Duodenal mucosa (tissue), 2 donors: ENCODE measurements around the gene MYO15A.

ENCODE experiments used
- H3K27ac ChIP-seq: one replicate; pipeline ENCODE4 v1.7.0; 2013; ENCODE audit warnings: low read depth, low read length
- H3K27me3 ChIP-seq, 2 donors: one replicate each; pipeline ENCODE4 v1.7.0; 2013; ENCODE audit warnings: low read length in 2 of 2, control low read depth in 1 of 2; ENCODE audit not compliant: insufficient read depth in 2 of 2, control insufficient read depth in 1 of 2
- H3K36me3 ChIP-seq, 2 donors: one replicate each; pipeline ENCODE4 v1.7.0; 2013; ENCODE audit warnings: low read length in 2 of 2, control low read depth in 1 of 2; ENCODE audit not compliant: insufficient read depth in 2 of 2, control insufficient read depth in 1 of 2
- H3K4me1 ChIP-seq, 2 donors: one replicate each; pipeline ENCODE4 v1.7.0; 2013; ENCODE audit warnings: low read length in 2 of 2, control low read depth in 1 of 2; ENCODE audit not compliant: insufficient read depth in 2 of 2, control insufficient read depth in 1 of 2
- H3K4me3 ChIP-seq, 2 donors: one replicate each; pipeline ENCODE4 v1.7.0; 2013; ENCODE audit warnings: low read length in 2 of 2, low read depth in 1 of 2
- H3K9ac ChIP-seq, 2 donors: one replicate each; pipeline ENCODE4 v1.7.0; 2013; ENCODE audit warnings: low read length in 2 of 2, low read depth in 1 of 2
- H3K9me3 ChIP-seq, 2 donors: one replicate each; pipeline ENCODE4 v1.7.0; 2013; ENCODE audit warnings: low read length in 2 of 2, control low read depth in 1 of 2; ENCODE audit not compliant: control insufficient read depth in 1 of 2

MYO15A gene

GRCh38 chr17:18111330-18111971, 2.9 kb downstream of the MYO15A start:
- Histone ChIP-seq H3K9me3 (no peaks in the 10 kb centered on the region), H3K4me3 (no peak overlapping the region), H3K27ac (no peak overlapping the region), H3K27me3 (no peaks in the 10 kb centered on the region), H3K9ac (no peak overlapping the region), H3K36me3 (peaks cover 6 to 8% of the 10 kb centered on the region in 2 donors), H3K4me1 (peaks cover 0 to 4% of the 10 kb centered on the region in 2 donors)

DNA sequence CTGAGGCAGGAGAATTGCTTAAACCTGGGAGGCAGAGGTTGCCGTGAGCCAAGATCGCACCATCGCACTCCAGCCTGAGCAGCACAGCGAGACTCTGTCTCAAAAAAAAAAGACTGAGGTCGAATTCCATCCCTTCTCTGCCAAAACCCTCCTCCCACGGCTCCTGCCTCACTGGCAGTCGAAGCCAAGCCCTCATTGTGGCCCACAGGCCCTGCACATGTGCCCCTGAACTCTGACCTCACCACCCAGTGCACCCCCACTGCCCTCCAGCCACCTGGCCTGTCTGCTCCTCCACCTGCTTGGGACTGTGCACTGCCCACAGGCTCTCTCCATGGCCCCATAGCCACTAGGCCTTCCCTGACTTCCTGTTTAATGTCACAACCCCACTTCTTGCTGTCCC, 7.0 kb downstream of the MYO15A start:
- no peak overlapping the region for H3K4me3 ChIP-seq
- H3K9me3 ChIP-seq: no peaks in the 10 kb centered on the region
- H3K9ac ChIP-seq: no peak overlapping the region
- no peak overlapping the region for H3K27ac ChIP-seq
- peaks cover 0 to 4% of the 10 kb centered on the region in 2 donors for H3K4me1 ChIP-seq
- no peaks in the 10 kb centered on the region for H3K36me3 ChIP-seq
- H3K27me3 ChIP-seq: no peaks in the 10 kb centered on the region

DNA sequence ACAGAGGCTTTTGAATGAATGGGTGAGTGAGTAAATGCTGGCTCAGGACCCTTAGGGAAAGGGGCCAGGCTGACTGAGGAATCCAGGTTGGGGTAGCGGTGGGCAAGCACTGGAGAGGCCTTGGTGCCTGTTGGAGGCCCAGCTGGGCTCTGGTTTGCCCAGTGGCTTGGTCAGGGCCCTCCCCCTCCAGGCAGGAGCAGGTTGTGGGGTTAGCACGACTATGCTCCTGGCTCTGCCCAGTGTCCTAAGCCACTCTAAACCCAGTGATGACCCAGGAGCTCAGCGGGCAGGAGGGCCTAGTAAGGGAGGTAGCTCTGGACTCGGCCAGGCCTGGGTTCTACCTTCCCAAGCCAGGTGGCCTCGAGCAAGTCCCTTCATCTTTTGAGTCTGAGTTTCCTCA, 7.5 kb downstream of the MYO15A start:
- no peak overlapping the region for H3K9ac ChIP-seq
- no peaks in the 10 kb centered on the region for H3K36me3 ChIP-seq
- H3K4me3 ChIP-seq: no peak overlapping the region
- peaks cover 0 to 4% of the 10 kb centered on the region in 2 donors for H3K4me1 ChIP-seq
- no peaks in the 10 kb centered on the region for H3K9me3 ChIP-seq
- H3K27ac ChIP-seq: no peak overlapping the region
- no peaks in the 10 kb centered on the region for H3K27me3 ChIP-seq

- no peak overlapping the region for H3K9ac ChIP-seq
- no peak overlapping the region for H3K4me3 ChIP-seq
- H3K27me3 ChIP-seq: no peaks in the 10 kb centered on the region
- no peaks in the 10 kb centered on the region for H3K36me3 ChIP-seq
- H3K4me1 ChIP-seq: peaks cover 0 to 4% of the 10 kb centered on the region in 2 donors
- no peaks in the 10 kb centered on the region for H3K9me3 ChIP-seq
- H3K27ac ChIP-seq: no peak overlapping the region
Measured at GRCh38 chr17:18117533-18117932, 9.0 kb downstream of the MYO15A start.

DNA sequence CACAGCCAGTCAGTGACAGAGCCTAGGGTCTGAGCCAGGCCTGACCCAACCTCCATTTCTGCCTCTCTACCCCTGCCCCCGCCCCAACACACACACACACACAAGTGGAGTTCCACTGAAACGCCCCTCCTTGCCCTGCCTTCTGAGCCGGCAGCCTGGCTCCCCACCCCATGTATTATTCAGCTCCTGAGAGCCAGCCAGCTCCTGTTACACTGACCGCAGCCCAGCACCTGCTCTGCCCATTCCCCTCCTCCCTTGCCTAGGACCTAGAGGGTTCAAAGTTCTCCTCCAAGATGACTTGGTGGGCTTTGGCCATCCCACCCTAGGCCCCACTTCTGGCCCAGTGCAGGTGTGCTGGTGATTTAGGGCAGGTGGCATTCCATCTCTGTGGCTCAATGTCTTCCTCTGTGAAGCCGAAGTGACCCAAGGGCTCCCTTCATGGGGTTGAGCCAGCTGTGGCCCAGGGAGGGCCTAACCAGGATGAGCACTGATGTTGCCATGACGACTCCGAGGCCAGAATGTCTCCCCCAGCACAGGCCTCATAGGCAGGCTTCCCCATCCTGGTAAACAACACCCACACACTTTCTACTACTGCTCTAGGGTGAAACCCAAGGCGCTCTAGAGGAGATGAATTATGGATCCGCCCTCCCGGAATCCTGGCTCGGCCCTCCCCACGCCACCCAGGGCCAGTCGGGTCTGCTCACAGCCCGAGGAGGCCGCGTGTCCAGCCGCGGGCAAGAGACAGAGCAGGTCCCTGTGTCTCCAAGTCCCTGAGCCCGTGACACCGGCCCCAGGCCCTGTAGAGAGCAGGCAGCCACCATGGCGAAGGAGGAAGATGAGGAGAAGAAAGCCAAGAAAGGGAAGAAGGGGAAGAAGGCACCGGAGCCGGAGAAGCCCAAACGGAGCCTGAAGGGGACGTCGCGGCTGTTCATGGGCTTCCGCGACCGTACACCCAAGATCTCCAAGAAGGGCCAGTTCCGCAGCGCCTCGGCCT, 9.7 kb downstream of the MYO15A start:
- Histone ChIP-seq H3K9ac (no peak overlapping the region), H3K4me1 (peaks cover 0 to 4% of the 10 kb centered on the region in 2 donors), H3K27ac (no peak overlapping the region), H3K4me3 (no peak overlapping the region), H3K27me3 (no peaks in the 10 kb centered on the region), H3K36me3 (no peaks in the 10 kb centered on the region), H3K9me3 (no peaks in the 10 kb centered on the region)

- Histone ChIP-seq H3K27me3 (no peaks in the 10 kb centered on the region), H3K4me1 (peaks cover 0 to 4% of the 10 kb centered on the region in 2 donors), H3K4me3 (no peak overlapping the region), H3K27ac (no peak overlapping the region), H3K9ac (no peak overlapping the region), H3K9me3 (no peaks in the 10 kb centered on the region), H3K36me3 (no peaks in the 10 kb centered on the region)
Measured at GRCh38 chr17:18119166-18119745, 10.7 kb downstream of the MYO15A start.

GRCh38 chr17:18119938-18120337, 11.4 kb downstream of the MYO15A start:
- Histone ChIP-seq H3K4me1 (peaks cover 0 to 4% of the 10 kb centered on the region in 2 donors), H3K9me3 (no peaks in the 10 kb centered on the region), H3K27ac (no peak overlapping the region), H3K4me3 (no peak overlapping the region), H3K27me3 (no peaks in the 10 kb centered on the region), H3K36me3 (no peaks in the 10 kb centered on the region), H3K9ac (no peak overlapping the region)

GRCh38 chr17:18120461-18121017, 12.0 kb downstream of the MYO15A start:
- Histone ChIP-seq H3K36me3 (no peaks in the 10 kb centered on the region), H3K27me3 (no peaks in the 10 kb centered on the region), H3K9me3 (no peaks in the 10 kb centered on the region), H3K4me3 (no peak overlapping the region), H3K27ac (no peak overlapping the region), H3K4me1 (peaks cover 0 to 4% of the 10 kb centered on the region in 2 donors), H3K9ac (no peak overlapping the region)

DNA sequence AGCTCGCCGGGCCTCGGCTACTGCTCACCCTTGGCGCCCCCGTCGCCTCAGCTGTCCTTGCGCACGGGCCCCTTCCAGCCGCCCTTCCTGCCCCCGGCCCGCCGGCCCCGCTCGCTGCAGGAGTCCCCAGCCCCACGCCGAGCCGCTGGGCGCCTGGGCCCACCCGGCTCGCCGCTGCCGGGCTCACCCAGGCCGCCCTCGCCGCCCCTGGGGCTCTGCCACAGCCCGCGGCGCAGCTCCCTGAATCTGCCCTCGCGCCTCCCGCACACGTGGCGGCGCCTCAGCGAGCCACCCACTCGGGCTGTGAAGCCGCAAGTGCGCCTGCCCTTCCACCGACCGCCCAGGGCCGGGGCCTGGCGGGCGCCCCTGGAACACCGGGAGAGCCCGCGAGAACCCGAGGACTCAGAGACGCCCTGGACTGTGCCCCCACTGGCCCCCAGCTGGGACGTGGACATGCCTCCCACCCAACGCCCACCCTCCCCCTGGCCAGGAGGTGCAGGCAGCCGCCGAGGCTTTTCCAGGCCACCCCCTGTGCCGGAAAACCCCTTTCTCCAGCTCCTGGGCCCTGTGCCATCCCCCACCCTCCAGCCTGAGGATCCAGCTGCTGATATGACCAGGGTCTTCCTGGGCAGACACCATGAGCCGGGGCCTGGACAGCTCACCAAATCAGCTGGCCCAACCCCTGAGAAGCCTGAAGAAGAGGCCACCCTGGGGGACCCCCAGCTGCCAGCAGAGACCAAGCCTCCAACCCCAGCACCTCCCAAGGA, 12.8 kb downstream of the MYO15A start:
- Histone ChIP-seq H3K27me3 (no peaks in the 10 kb centered on the region), H3K9me3 (no peaks in the 10 kb centered on the region), H3K36me3 (no peaks in the 10 kb centered on the region), H3K27ac (no peak overlapping the region), H3K4me3 (no peak overlapping the region), H3K9ac (no peak overlapping the region), H3K4me1 (no peaks in the 10 kb centered on the region)
